ENCODE data around the gene RBP5.

RBP5 gene

DNA sequence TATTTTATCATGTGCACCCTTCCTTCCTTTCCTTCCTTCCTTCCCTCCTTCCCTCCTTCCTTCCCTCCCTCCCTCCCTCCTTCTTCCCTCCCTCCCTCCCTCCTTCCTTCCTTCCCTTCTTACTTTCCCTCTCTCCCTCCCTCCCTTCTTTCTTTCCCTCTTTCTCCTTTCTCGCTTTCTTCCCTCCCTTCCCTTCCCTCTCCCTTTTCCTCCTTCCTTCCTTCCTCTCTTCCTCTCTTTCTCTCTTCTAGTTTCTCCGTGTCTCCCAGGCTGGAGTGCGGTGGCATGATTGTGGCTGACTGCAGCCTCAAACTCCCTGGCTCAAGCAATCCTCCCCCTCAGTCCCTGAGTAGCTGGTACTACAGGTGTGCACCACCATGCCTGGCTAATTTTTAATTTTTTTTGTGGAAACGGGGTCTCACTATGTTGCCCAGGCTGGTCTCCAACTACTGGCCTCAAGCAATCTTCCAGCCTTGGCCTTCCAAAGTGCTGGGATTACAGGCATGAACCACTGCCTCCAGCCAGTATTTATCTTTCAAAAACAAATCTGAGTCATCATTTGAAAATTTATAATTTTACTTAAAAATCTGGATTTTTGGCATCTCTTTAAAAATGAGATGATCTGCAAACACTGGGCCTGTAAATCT lies 27.5 kb downstream of the RBP5 start:
- no peak for DNase-seq (ENCODE audit: low read depth in 2 of 2)

- no peak for DNase-seq (ENCODE audit: low read depth in 2 of 2)
Measured at GRCh38 chr12:7100239-7100638, 28.4 kb downstream of the RBP5 start.

DNA sequence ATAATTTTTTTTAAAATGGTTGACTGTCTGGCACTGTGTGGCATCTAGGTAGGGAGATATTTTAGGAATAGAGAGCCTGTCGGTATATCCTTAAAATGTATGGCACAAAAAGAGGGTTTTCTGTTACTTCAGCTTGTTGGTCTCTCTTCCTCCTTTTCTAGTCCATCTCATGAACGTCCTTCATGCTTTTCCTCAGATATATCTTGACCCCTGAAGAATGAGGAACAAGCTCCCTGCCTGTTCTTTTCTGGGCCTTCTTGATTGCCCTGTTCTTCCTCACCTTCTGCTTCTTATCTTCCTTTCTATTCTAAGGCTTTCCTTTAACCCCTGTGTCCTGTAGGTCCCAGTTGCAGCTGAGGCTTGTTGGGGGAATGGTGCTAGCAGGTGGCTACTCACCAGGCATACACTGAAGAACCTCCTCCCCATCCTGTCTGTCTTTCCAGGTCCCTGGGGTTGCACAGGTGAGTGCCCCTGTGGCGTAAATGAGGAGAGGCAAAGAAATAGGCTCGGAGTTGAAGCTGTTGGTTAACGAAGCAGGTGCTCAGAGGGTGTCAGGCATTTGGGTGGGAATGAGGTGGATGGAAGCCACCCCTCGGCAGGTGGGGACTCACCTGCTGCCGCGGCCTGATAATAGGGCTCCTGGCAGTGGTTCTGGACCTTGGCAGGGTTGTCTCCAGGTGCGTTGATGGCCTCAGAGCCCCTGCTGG lies 29.2 kb downstream of the RBP5 start:
- no peak for DNase-seq (ENCODE audit: low read depth in 2 of 2)

GRCh38 chr12:7096979-7097378 lies 31.7 kb downstream of the RBP5 start:
- no peak for DNase-seq (ENCODE audit: low read depth in 2 of 2)

GRCh38 chr12:7096006-7096932 lies 32.4 kb downstream of the RBP5 start:
- no peak for DNase-seq (ENCODE audit: low read depth in 2 of 2)

- no peak for DNase-seq (ENCODE audit: low read depth in 2 of 2)
Measured at GRCh38 chr12:7093892-7094291, 34.8 kb downstream of the RBP5 start.

- no peak for DNase-seq (ENCODE audit: low read depth in 2 of 2)
Measured at GRCh38 chr12:7093486-7093885, 35.2 kb downstream of the RBP5 start.

- no peak for DNase-seq (ENCODE audit: low read depth in 2 of 2)
Measured at GRCh38 chr12:7092986-7093460, 35.7 kb downstream of the RBP5 start.

GRCh38 chr12:7092229-7092985 lies 36.3 kb downstream of the RBP5 start, which contains the start of gene C1R:
TSS of gene C1R (minus strand) at chr12:7092445. CDS start at chr12:7092388, 57 bp downstream.
- DNase-seq (ENCODE audit: low read depth in 2 of 2): peak; percentile 40 to 46

- no peak for DNase-seq (ENCODE audit: low read depth in 2 of 2)
Measured at GRCh38 chr12:7091660-7092228, 36.9 kb downstream of the RBP5 start.

GRCh38 chr12:7091171-7091570 lies 37.5 kb downstream of the RBP5 start:
- DNase-seq (ENCODE audit: low read depth in 2 of 2): no peak

- DNase-seq (ENCODE audit: low read depth in 2 of 2): no peak
Measured at GRCh38 chr12:7090222-7090998, 38.3 kb downstream of the RBP5 start.

DNA sequence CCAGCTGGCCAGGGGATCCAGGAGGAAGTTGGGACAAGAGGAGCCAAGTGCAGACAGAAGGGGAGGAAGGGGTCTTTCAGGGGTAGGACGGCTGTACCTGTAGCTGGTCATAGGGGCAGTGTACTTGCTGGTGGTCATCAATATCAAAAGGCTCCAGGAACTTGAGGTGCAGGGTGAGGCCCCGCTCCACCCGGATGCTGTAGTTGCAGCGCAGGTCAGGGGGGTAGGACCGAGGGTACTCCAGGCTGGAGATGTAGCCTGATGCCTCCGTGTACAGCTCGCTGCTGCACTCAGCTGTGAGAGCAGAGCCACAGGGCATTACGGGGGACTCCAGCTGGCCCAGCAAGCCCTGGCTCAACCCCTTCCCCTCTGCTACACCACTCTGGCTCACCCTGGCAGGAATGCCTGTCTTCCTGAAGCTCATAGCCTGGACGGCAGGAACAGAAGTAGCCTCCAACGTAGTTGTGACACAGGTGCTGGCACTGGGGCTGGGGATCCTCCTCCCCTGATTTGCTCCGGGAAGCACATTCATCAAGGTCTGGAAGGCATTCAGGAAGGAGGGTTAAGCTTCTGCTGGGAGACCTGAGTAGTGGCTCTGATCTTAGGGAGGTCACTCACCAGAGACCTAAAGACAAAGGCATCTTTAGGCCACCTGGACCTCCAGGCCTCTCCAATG lies 39.4 kb downstream of the RBP5 start:
- no peak for DNase-seq (ENCODE audit: low read depth in 2 of 2)

DNA sequence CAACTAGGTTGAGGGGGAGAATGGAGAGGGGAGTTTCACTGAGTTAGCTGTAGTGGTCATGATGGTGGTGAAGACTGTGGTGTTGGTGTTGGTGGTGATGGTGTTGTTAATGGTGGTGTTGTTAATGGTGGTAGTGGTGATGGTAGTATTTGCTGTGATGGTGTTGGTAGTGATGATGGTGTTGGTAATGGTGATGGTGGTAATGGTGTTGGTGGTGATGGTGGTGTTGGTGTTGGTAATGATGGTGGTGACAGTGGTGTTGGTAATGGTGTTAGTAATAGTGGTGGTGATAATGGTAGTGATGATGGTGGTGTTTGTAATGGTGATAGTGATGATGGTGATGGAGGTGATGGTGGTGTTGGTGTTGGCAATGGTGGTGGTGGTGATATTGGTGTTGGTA lies 45.6 kb downstream of the RBP5 start:
- DNase-seq (ENCODE audit: low read depth in 2 of 2): no peak

GRCh38 chr12:7081037-7081436 lies 47.7 kb downstream of the RBP5 start:
- no peak for DNase-seq (ENCODE audit: low read depth in 2 of 2)

DNA sequence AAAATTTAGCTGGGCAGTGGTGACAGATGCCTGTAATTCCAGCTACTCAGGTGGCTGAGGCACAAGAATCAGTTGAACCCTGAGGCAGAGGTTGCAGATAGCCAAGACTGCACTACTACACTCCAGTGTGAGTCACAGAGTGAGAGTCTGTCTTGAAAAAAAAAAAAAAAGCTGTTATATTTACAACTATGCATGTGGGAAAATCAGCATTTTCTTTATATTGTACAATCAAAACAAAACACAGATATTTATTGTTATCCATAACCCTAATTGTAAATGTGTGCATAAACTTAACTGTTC lies 48.9 kb downstream of the RBP5 start:
- no peak for DNase-seq (ENCODE audit: low read depth in 2 of 2)

DNA sequence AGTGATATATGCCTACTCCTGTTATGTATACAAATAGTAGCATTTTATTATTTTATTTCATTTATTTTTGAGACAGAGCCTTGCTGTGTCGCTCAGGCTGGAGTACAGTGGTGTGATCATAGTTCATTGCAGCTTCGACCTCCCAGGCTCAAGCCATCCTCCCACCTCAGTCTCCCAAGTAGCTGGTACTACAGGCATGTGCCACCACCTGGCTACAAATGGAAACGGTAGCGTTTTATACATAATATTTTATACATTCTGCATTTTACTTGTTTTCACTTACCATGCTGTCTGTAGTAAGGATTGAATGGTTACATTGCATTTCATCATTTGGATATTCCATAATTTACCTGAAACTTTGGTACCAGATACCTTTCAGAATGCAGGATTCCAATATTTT lies 50.5 kb downstream of the RBP5 start:
- DNase-seq (ENCODE audit: low read depth in 2 of 2): no peak

- no peak for DNase-seq (ENCODE audit: low read depth in 2 of 2)
Measured at GRCh38 chr12:7076493-7076892, 52.2 kb downstream of the RBP5 start.

- no peak for DNase-seq (ENCODE audit: low read depth in 2 of 2)
Measured at GRCh38 chr12:7075939-7076338, 52.8 kb downstream of the RBP5 start.

DNA sequence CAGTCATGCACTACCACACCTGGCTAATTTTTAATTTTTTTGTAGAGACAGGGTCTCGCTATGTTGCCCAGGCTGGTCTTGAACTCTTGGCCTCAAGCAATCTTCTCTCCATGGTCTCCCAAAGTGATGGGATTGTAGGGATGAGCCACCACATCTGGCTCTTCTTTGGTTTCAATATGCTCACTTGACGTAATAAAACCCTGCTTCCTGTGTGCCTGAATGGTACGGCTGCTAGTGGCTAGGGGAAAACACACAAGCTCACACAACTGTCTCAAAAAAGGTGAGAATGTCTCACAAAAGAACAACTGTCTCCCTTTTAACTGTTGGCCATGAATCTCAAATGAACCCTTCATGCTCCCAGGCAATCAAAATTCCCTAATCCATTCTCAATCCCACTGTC lies 53.2 kb downstream of the RBP5 start:
- no peak for DNase-seq (ENCODE audit: low read depth in 2 of 2)

Data from stimulated activated CD8-positive, alpha-beta memory T cell treated with anti-CD3 and anti-CD28 coated beads, Interleukin-7, amount 100 ng/mL, for 1 hour (primary cell).